ENCODE data around the gene LKAAEAR1.
"Not testable (repeated sequence)": the region's sequence is repeated elsewhere in the genome, so short reads cannot be mapped to it uniquely, and the experiment has no call there.

Gene LKAAEAR1

DNA sequence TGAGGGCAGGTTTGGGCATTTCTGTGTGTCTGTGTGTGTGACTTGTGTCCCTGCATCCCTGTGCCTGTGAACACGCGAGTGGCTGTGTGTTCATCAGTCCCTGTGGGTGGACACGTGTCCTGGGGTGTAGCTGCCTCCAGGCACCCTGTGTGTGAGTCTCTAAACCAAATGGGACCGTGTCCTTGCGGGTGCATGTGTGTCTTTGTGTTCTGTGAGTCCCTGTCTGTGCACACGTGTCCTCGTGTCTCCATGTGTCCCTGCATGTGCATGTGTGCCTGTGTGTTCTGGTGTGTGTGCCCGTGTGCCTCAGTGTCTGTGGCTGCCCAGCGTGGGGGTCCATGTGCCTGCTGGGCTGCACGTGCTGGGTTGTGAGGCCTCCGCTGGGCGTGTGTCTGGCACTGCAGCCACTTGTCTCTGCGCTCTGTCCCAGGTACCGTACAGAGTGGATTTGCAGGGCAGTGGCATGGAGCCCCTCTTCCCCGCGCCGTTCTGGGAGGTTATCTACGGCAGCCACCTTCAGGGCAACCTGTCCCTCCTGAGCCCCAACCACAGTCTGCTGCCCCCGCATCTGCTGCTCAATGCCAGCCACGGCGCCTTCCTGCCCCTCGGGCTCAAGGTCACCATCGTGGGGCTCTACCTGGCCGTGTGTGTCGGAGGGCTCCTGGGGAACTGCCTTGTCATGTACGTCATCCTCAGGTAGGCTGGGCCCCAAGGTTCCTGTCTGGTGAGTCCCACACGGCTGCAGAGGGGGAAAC lies 8.2 kb upstream of the LKAAEAR1 start:
- DNase-seq (ENCODE audit: low spot score), result no peak
- TF ChIP-seq, protein P1, sequence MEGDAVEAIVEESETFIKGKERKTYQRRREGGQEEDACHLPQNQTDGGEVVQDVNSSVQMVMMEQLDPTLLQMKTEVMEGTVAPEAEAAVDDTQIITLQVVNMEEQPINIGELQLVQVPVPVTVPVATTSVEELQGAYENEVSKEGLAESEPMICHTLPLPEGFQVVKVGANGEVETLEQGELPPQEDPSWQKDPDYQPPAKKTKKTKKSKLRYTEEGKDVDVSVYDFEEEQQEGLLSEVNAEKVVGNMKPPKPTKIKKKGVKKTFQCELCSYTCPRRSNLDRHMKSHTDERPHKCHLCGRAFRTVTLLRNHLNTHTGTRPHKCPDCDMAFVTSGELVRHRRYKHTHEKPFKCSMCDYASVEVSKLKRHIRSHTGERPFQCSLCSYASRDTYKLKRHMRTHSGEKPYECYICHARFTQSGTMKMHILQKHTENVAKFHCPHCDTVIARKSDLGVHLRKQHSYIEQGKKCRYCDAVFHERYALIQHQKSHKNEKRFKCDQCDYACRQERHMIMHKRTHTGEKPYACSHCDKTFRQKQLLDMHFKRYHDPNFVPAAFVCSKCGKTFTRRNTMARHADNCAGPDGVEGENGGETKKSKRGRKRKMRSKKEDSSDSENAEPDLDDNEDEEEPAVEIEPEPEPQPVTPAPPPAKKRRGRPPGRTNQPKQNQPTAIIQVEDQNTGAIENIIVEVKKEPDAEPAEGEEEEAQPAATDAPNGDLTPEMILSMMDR (IDR thresholded peaks at IDR 0.05; ENCODE audit: extremely low read depth, missing control alignments), result no peak

DNA sequence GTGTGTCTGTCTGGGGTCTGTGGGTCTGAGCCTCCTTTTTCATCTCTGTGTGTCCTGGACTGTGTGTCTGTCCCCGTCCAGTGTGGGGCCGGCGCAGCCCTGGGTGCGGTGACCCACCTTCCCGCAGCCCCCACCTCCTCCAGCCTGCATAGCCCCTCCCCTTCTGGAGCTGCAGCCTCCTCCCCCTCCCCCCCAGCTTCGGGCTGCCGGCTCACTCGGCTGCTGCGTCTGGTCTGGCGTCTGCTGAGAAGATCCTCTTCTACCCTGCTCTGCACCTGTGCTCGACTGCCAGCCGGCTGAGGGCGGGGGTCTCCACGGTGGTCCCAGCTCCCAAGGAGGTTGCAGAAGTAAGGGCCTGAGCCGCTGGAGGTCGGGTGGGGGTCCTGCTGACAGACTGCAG lies 7.6 kb upstream of the LKAAEAR1 start:
- TF ChIP-seq, protein P1 (IDR thresholded peaks at IDR 0.05; ENCODE audit: extremely low read depth, missing control alignments), result no peak
- DNase-seq (ENCODE audit: low spot score), result no peak

DNA sequence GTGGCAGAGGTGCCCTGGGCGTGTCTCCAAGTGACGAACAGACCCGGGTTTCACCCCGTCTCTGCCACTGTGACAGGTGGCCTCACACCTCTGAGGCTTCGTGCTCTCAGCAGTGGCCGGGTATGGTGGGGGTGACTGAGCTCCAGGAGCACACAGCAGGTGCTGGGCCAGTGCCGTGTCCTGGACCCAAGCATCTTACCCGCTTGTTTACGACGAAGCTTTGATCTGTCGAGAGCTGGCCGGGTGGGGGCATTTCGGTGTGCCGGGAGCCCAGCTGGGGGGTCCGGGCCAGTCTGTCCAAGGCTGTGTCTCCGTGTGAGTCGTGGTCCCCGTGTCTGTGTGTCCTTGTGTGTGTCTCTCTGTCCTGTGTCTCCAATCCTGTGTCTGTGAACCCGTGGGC lies 7.1 kb upstream of the LKAAEAR1 start:
- DNase-seq (ENCODE audit: low spot score), result no peak
- TF ChIP-seq, protein P1 (IDR thresholded peaks at IDR 0.05; ENCODE audit: extremely low read depth, missing control alignments), result no peak

DNA sequence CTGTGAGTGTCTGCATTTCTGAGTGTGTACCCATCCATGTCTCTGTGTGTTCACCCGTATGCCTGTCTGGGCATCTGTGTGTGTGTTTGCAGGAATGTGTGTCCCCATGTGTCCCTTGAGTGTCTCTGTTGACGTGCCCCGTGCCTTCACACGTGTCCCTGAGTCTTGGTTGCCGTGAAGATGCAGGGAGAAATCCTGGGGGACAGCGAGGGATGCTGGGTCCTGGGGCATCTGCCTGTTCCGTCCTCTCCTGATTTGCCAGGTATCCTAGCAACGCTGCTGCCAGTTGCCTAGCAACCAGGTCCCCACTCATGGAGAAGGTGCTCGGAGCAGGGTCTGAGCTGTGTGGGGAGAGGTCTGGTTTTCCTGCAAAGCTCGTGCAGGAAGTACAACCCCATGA lies 6.0 kb upstream of the LKAAEAR1 start:
- TF ChIP-seq, protein P1 (IDR thresholded peaks at IDR 0.05; ENCODE audit: extremely low read depth, missing control alignments), result no peak

DNA sequence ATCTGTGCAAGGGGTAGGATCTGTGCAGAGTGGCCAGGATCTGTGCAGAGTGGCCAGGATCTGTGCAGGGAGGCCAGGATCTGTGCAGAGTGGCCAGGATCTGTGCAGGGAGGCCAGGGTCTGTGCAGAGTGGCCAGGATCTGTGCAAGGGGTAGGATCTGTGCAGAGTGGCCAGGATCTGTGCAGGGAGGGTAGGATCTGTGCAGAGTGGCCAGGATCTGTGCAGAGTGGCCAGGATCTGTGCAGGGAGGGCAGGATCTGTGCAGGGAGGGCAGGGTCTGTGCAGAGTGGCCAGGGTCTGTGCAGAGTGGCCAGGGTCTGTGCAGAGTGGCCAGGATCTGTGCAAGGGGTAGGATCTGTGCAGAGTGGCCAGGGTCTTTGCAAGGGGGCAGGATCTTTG lies 4.4 kb upstream of the LKAAEAR1 start:
- DNase-seq (ENCODE audit: low spot score), result not testable (repeated sequence)

More for the DNA sequence above, 6.0 kb upstream of the LKAAEAR1 start:
- DNase-seq (ENCODE audit: low spot score), result no peak

DNA sequence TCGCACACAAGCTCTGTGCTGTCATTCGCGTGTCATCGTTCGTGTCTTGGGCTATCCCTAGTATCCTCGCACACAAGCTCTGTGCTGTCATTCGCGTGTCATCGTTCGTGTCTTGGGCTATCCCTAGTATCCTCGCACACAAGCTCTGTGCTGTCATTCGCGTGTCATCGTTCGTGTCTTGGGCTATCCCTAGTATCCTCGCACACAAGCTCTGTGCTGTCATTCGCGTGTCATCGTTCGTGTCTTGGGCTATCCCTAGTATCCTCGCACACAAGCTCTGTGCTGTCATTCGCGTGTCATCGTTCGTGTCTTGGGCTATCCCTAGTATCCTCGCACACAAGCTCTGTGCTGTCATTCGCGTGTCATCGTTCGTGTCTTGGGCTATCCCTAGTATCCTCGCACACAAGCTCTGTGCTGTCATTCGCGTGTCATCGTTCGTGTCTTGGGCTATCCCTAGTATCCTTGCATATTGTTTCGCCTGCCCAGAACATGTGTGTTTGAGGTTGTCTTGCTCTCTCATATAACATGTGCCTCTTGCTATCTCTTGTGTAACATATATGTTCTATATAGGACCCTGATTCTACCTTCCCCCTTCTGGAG lies 3.1 kb upstream of the LKAAEAR1 start:
- DNase-seq (ENCODE audit: low spot score), result not testable (repeated sequence)

DNA sequence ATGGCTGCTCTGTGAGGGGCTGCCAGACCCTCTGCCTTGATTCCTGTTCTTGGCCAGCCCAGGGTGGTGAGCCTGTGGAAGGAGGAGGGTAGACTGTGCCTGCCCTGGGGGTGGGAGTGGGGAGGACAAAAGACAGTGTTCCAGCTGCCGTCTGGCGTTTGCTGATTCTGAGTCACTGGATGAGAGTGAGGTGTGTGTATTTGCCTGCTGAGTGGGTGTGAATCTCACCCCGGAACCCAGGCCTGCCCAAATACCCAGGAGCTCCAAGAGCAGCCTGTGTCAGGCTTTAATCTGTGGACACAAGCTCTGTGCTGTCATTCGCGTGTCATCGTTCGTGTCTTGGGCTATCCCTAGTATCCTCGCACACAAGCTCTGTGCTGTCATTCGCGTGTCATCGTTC lies 2.6 kb upstream of the LKAAEAR1 start:
- TF ChIP-seq, protein P1 (IDR thresholded peaks at IDR 0.05; ENCODE audit: extremely low read depth, missing control alignments), result no peak
- no peak for DNase-seq (ENCODE audit: low spot score)

DNA sequence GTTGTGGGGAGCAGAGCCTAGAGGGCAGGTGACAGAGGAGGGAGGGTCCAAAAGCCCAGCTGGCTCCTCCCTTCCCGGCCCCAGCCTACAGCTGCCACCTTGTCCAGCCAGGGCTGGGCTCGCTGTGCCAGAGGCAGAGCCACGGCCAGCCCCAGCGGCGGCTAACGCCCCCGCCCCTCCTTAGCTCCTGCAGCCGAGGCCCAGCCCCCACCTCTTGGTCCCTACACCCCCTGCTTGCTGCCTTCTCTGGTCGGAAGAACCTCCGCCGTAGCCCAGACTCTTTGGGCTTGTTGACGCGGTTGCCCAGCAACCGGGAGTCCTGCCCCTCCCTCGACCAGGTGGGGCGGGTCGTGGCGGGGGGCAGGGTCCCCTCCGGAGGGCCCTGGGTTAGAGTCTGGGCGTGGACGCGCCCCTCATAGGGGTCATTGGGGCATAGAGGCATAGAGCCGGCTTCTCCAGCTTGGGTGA lies 521 bp upstream of the LKAAEAR1 start:
- DNase-seq (ENCODE audit: low spot score), result no peak
- TF ChIP-seq, protein P1 (IDR thresholded peaks at IDR 0.05; ENCODE audit: extremely low read depth, missing control alignments), result no peak
